DMS53 treated with DMSO at 0.1 percent for 48 hours (cell line): Measurements from ENCODE around the gene MAFG.

Experiments
- DNase-seq: peaks from one replicate; lab custom pipeline; 2025; ENCODE audit not compliant: unreplicated experiment; lab: John Stamatoyannopoulos, UW

Gene MAFG

GRCh38 chr17:81899514-81900166 is 27.9 kb downstream of the MAFG start:
- DNase-seq = no peak

- DNase-seq = no peak
These were observed 28.6 kb downstream of the MAFG start for GRCh38 chr17:81898885-81899284.

GRCh38 chr17:81898029-81898866 is 29.3 kb downstream of the MAFG start:
- no peak for DNase-seq

- no peak for DNase-seq
These were observed 32.1 kb downstream of the MAFG start for GRCh38 chr17:81895400-81895799.

- DNase-seq = no peak
These were observed 36.3 kb downstream of the MAFG start for GRCh38 chr17:81891303-81891552.

GRCh38 chr17:81890447-81891302 is 36.9 kb downstream of the MAFG start:
- no peak for DNase-seq

- no peak for DNase-seq
These were observed 37.9 kb downstream of the MAFG start for GRCh38 chr17:81889602-81890001.

GRCh38 chr17:81888988-81889595 is 38.4 kb downstream of the MAFG start:
- DNase-seq = no peak

- DNase-seq = no peak
These were observed 39.2 kb downstream of the MAFG start for GRCh38 chr17:81888105-81888987.

- no peak for DNase-seq
These were observed 41.5 kb downstream of the MAFG start for GRCh38 chr17:81885869-81886548.

GRCh38 chr17:81885454-81885853 is 42.1 kb downstream of the MAFG start:
- no peak for DNase-seq

- no peak for DNase-seq
These were observed 42.6 kb downstream of the MAFG start for GRCh38 chr17:81884968-81885367.

GRCh38 chr17:81884520-81884919 is 43.0 kb downstream of the MAFG start:
- DNase-seq = no peak

GRCh38 chr17:81879121-81879520 is 48.4 kb downstream of the MAFG start:
- DNase-seq = no peak

- no peak for DNase-seq
These were observed 49.2 kb downstream of the MAFG start for GRCh38 chr17:81878294-81878693.

- DNase-seq = no peak
These were observed 50.0 kb downstream of the MAFG start for GRCh38 chr17:81877569-81877968.

- DNase-seq = peak; percentile 80
These were observed 55.9 kb downstream of the MAFG start for GRCh38 chr17:81871387-81872230.

- DNase-seq = no peak
These were observed 56.6 kb downstream of the MAFG start, which contains the start of gene ARHGDIA for GRCh38 chr17:81870981-81871386. Gene ARHGDIA (minus strand): TSS chr17:81871337. CDS start chr17:81869930, 1,407 bp downstream.
